NOMO-1 (cell line): Measurements from ENCODE around the gene S100A10.

Experiments used
- DNase-seq, 2 experiments: peaks; one replicate each; lab custom pipeline; 2025; ENCODE audit not compliant: unreplicated experiment in 2 of 2; lab: John Stamatoyannopoulos, UW

S100A10 gene

GRCh38 chr1:151993734-151994496, at the start of gene S100A10:
S100A10 (minus strand) TSS chr1:151993859; CDS start chr1:151986230, 7,629 bp downstream.
- DNase-seq: peak; percentile 61 to 72

GRCh38 chr1:152042030-152042429, 48.4 kb upstream of the S100A10 start:
- DNase-seq: no peak

GRCh38 chr1:152039886-152040285, 46.2 kb upstream of the S100A10 start:
- DNase-seq: no peak

GRCh38 chr1:152039461-152039860, 45.8 kb upstream of the S100A10 start:
- DNase-seq: no peak

- peak in 1 of 2 experiments; percentile 11 for DNase-seq
These were observed 45.2 kb upstream of the S100A10 start for GRCh38 chr1:152038871-152039270.

GRCh38 chr1:152036267-152037216, 42.9 kb upstream of the S100A10 start, which contains the start of gene S100A11:
S100A11 (minus strand) TSS chr1:152037004; CDS start chr1:152036915, 89 bp downstream.
- DNase-seq: peak; percentile 66 to 87

- peak in 1 of 2 experiments; percentile 27 for DNase-seq
These were observed 42.0 kb upstream of the S100A10 start for GRCh38 chr1:152035539-152036266.

- DNase-seq: peak; percentile 82 to 90
These were observed 41.2 kb upstream of the S100A10 start for GRCh38 chr1:152034654-152035538.

GRCh38 chr1:152034324-152034653, 40.6 kb upstream of the S100A10 start:
- no peak for DNase-seq

- DNase-seq: no peak
These were observed 36.2 kb upstream of the S100A10 start for GRCh38 chr1:152029929-152030211.

- DNase-seq: peak; percentile 50 to 62
These were observed 35.7 kb upstream of the S100A10 start for GRCh38 chr1:152029144-152029928.

GRCh38 chr1:152026895-152027294, 33.2 kb upstream of the S100A10 start:
- DNase-seq: no peak

- no peak for DNase-seq
These were observed 30.6 kb upstream of the S100A10 start for GRCh38 chr1:152024223-152024622.

- DNase-seq: no peak
These were observed 29.6 kb upstream of the S100A10 start for GRCh38 chr1:152023221-152023620.

GRCh38 chr1:152022474-152022873, 28.8 kb upstream of the S100A10 start:
- no peak for DNase-seq

- no peak for DNase-seq
These were observed 27.9 kb upstream of the S100A10 start for GRCh38 chr1:152021569-152021968.

- DNase-seq: no peak
These were observed 27.2 kb upstream of the S100A10 start for GRCh38 chr1:152020849-152021248.

GRCh38 chr1:152018537-152018936, 24.9 kb upstream of the S100A10 start:
- no peak for DNase-seq

- DNase-seq: no peak
These were observed 22.1 kb upstream of the S100A10 start for GRCh38 chr1:152015766-152016165.
